HCT116 (cell line): ENCODE results near the gene C6orf47. TPM values are rescaled to one million over a fixed set of nuclear protein-coding genes. Genes with fewer than 3 reads are reported as not detected.

Experiments
- ATAC-seq: fragments of 200-7000 bp; cut with Tn5 transposase; 2 replicates; pipeline ENCODE4 v1.9.1; 2020; ENCODE audit warnings: mild to moderate bottlenecking, moderate library complexity
- BruUV-seq: library from RNA; stranded (reverse); fragments of 400-500 nt; replicated peaks from 2 replicates; lab custom pipeline; 2021; lab: Mats Ljungman, UMichigan
- CTCF ChIA-PET: fragments of 300-600 bp; sonication (Branson Sonifier 250); formaldehyde crosslinking; loops from one replicate; lab custom pipeline; 2021; ENCODE audit warnings: antibody characterized with exemption; lab: Charles Lee
- POLR2A ChIA-PET: fragments of 300-600, 350-600 bp; sonication (Branson Sonifier 250); formaldehyde crosslinking; loops from one replicate; lab custom pipeline; 2021; ENCODE audit warnings: antibody characterized with exemption; lab: Charles Lee
- RAD21 ChIA-PET, 2 experiments: fragments of 300-600 bp; sonication (Branson Sonifier 250); formaldehyde crosslinking; loops; one replicate each; lab custom pipeline; 2023; ENCODE audit warnings: low total read pairs in 2 of 2; ENCODE audit not compliant: uncharacterized antibody in 2 of 2, unreplicated experiment in 2 of 2, low non-redundant PET in 1 of 2; lab: Charles Lee
- DNase-seq: peaks from one replicate; pipeline ENCODE4 v3.0.0-alpha.2; 2010; ENCODE audit warnings: low read depth, low spot score
- H2AFZ ChIP-seq: fragments of 200-600 bp; shearing (Covaris generic), sonication (generic); 2 replicates; pipeline ENCODE4 v1.6.1; 2017; ENCODE audit warnings: low read depth, mixed run types, mixed read lengths, antibody characterized with exemption, low read length; ENCODE audit not compliant: poor library complexity, severe bottlenecking
- H3K27ac ChIP-seq: 2 replicates; pipeline ENCODE4 v1.5.1; 2012; ENCODE audit warnings: low read depth, low read length
- H3K27me3 ChIP-seq: fragments of 200-600 bp; sonication (generic); 2 replicates; pipeline ENCODE4 v1.6.1; 2016; ENCODE audit warnings: mixed run types, low read length, mixed read lengths; ENCODE audit not compliant: insufficient read depth
- H3K36me3 ChIP-seq, 2 experiments: fragments of 200-500 bp in 1 of 2; fragments of 200-600 bp in 1 of 2; sonication (Bioruptor generic) in 1 of 2; sonication (generic) in 1 of 2; 2 replicates each; pipeline versions ENCODE4 v1.5.1 to v1.6.1; 2014 to 2016; ENCODE audit warnings: low read length in 2 of 2, inconsistent platforms in 1 of 2, mixed read lengths in 1 of 2, mixed run types in 1 of 2; ENCODE audit not compliant: insufficient read depth in 2 of 2, control insufficient read depth in 1 of 2
- H3K4me1 ChIP-seq, 2 experiments: fragments of 200-600 bp in 1 of 2; sonication (generic) in 1 of 2; 2 replicates each; pipeline versions ENCODE4 v1.5.1 to v1.6.1; 2012 to 2017; ENCODE audit warnings: low read length in 2 of 2, inconsistent platforms in 1 of 2, mild to moderate bottlenecking in 1 of 2, mixed read lengths in 1 of 2, mixed run types in 1 of 2, moderate library complexity in 1 of 2; ENCODE audit not compliant: insufficient read depth in 2 of 2, control insufficient read depth in 1 of 2
- H3K4me2 ChIP-seq: fragments of 200-600 bp; sonication (generic); 2 replicates; pipeline ENCODE4 v1.6.1; 2017; ENCODE audit warnings: mixed run types, low read length, mixed read lengths
- H3K4me3 ChIP-seq, 2 experiments: fragments of 200-600 bp in 1 of 2; sonication (generic) in 1 of 2; replicated peaks in 1 of 2; 2 replicates each; pipeline ENCODE4 v1.5.1; 2011 to 2016; ENCODE audit warnings: low read length in 2 of 2, control low read depth in 1 of 2, low read depth in 1 of 2, mild to moderate bottlenecking in 1 of 2, mixed read lengths in 1 of 2, mixed run types in 1 of 2
- H3K79me2 ChIP-seq: fragments of 200-600 bp; sonication (generic); 2 replicates; pipeline ENCODE4 v1.6.1; 2017; ENCODE audit warnings: mild to moderate bottlenecking, mixed run types, low read length, moderate library complexity, mixed read lengths; ENCODE audit not compliant: insufficient read depth
- H3K9ac ChIP-seq: fragments of 200-600 bp; sonication (generic); 2 replicates; pipeline ENCODE4 v1.6.1; 2016; ENCODE audit warnings: low read length, mixed read lengths
- H3K9me2 ChIP-seq: fragments of 200-600 bp; sonication (generic), shearing (Covaris generic); 2 replicates; pipeline ENCODE4 v1.6.1; 2017; ENCODE audit warnings: mixed run types, mild to moderate bottlenecking, moderate library complexity; ENCODE audit not compliant: insufficient read depth
- H3K9me3 ChIP-seq, 2 experiments: fragments of 200-500 bp in 1 of 2; fragments of 200-600 bp in 1 of 2; sonication (Bioruptor generic) in 1 of 2; sonication (generic) in 1 of 2; 2 replicates each; pipeline ENCODE4 v1.6.1; 2014 to 2017; ENCODE audit warnings: low read length in 2 of 2, mixed read lengths in 2 of 2, inconsistent platforms in 1 of 2, low read depth in 1 of 2, mild to moderate bottlenecking in 1 of 2, mixed run types in 1 of 2, moderate library complexity in 1 of 2; ENCODE audit not compliant: control insufficient read depth in 1 of 2, insufficient read depth in 1 of 2
- H4K20me1 ChIP-seq: fragments of 200-600 bp; sonication (generic), shearing (Covaris generic); 2 replicates; pipeline ENCODE4 v1.6.1; 2017; ENCODE audit warnings: mixed run types, mild to moderate bottlenecking, moderate library complexity; ENCODE audit not compliant: insufficient read depth
- CBX3 ChIP-seq: IDR thresholded peaks from 2 replicates; pipeline ENCODE4 v1.6.1; 2012; ENCODE audit warnings: low read depth
- CEBPB ChIP-seq: IDR thresholded peaks from 2 replicates; pipeline ENCODE4 v1.6.1; 2012; ENCODE audit warnings: low read depth
- EZH2phosphoT487 ChIP-seq: fragments of 200-600 bp; IDR thresholded peaks from 2 replicates; pipeline ENCODE4 v1.6.1; 2018; ENCODE audit warnings: antibody characterized with exemption, borderline replicate concordance
- FOSL1 ChIP-seq: IDR thresholded peaks from 2 replicates; pipeline ENCODE4 v1.6.1; 2012; ENCODE audit warnings: low read depth
- POLR2AphosphoS5 ChIP-seq: IDR thresholded peaks from 2 replicates; pipeline ENCODE4 v1.6.1; 2011; ENCODE audit warnings: mild to moderate bottlenecking, low read depth, low read length, moderate library complexity
- RAD21 ChIP-seq: IDR thresholded peaks from 2 replicates; pipeline ENCODE4 v1.6.1; 2012; ENCODE audit warnings: low read depth, mild to moderate bottlenecking
- SIN3A ChIP-seq: IDR thresholded peaks from 2 replicates; pipeline ENCODE4 v1.6.1; 2012; ENCODE audit warnings: low read depth
- SP1 ChIP-seq: IDR thresholded peaks from 2 replicates; pipeline ENCODE4 v1.6.1; 2012; ENCODE audit warnings: low read depth
- ZNF274 ChIP-seq: fragments of 200-500 bp; sonication (Bioruptor generic); IDR thresholded peaks from 2 replicates; pipeline ENCODE4 v1.6.1; 2014; ENCODE audit warnings: mild to moderate bottlenecking, low read depth, low read length, inconsistent platforms
- intact Hi-C: fragments of 100-400 bp; cut with micrococcal nuclease; formaldehyde crosslinking; loops from 2 replicates; pipeline ENCODE4 v1.10.0; 2022
- total RNA-seq: library from RNA; stranded (reverse); gene quantifications from one replicate; pipeline ENCODE4 v1.2.1, GENCODE V29; 2021; ENCODE audit not compliant: unreplicated experiment
- TF ChIP-seq, protein P1 (sequence below): IDR thresholded peaks from 2 replicates; pipeline ENCODE4 v1.6.1; 2012
- TF ChIP-seq, protein P2 (sequence below): IDR thresholded peaks from 2 replicates; pipeline ENCODE4 v1.6.1; 2012; ENCODE audit warnings: low read depth

The C6orf47 gene
- total RNA-seq, 1 experiment from 2014 or later = 13.4 TPM

GRCh38 chr6:31701666-31702404 lies 41.3 kb upstream of the C6orf47 start:
- ChIA-PET CTCF (no interaction called here), POLR2A (interaction anchor here (1.6 kb wide), 1 partner anchor 126 kb away, joined by 5 read pairs; the partner anchor contains the start of gene HSPA1B)
- Histone ChIP-seq H3K4me1 (peaks cover 7 to 15% of the 10 kb centered on the region in 2 experiments; a peak in 3 of 4 replicates), H3K27ac (no peak overlapping the region), H3K9ac (peak overlapping the region; percentile 85), H3K4me3 (peak overlapping the region; percentile 89 to 98)
- intact Hi-C loops = loop anchor here (2.0 kb wide), 1 partner anchor 37 kb away; no protein-coding TSS in a partner anchor
- no peak for TF ChIP-seq SP1
- TF ChIP-seq RAD21 = no peak
- no peak for TF ChIP-seq CBX3
- TF ChIP-seq ZNF274 = no peak
- TF ChIP-seq, protein P1, sequence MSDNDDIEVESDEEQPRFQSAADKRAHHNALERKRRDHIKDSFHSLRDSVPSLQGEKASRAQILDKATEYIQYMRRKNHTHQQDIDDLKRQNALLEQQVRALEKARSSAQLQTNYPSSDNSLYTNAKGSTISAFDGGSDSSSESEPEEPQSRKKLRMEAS = no peak
- TF ChIP-seq POLR2AphosphoS5 = no peak
- no peak for TF ChIP-seq CEBPB
- TF ChIP-seq FOSL1 = no peak
- no peak for TF ChIP-seq EZH2phosphoT487
- no peak for TF ChIP-seq SIN3A
- TF ChIP-seq, protein P2, sequence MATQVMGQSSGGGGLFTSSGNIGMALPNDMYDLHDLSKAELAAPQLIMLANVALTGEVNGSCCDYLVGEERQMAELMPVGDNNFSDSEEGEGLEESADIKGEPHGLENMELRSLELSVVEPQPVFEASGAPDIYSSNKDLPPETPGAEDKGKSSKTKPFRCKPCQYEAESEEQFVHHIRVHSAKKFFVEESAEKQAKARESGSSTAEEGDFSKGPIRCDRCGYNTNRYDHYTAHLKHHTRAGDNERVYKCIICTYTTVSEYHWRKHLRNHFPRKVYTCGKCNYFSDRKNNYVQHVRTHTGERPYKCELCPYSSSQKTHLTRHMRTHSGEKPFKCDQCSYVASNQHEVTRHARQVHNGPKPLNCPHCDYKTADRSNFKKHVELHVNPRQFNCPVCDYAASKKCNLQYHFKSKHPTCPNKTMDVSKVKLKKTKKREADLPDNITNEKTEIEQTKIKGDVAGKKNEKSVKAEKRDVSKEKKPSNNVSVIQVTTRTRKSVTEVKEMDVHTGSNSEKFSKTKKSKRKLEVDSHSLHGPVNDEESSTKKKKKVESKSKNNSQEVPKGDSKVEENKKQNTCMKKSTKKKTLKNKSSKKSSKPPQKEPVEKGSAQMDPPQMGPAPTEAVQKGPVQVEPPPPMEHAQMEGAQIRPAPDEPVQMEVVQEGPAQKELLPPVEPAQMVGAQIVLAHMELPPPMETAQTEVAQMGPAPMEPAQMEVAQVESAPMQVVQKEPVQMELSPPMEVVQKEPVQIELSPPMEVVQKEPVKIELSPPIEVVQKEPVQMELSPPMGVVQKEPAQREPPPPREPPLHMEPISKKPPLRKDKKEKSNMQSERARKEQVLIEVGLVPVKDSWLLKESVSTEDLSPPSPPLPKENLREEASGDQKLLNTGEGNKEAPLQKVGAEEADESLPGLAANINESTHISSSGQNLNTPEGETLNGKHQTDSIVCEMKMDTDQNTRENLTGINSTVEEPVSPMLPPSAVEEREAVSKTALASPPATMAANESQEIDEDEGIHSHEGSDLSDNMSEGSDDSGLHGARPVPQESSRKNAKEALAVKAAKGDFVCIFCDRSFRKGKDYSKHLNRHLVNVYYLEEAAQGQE = no peak
- TF ChIP-seq, all 23 proteins: peak for 0
- no peaks in the 10 kb centered on the region for H3K9me3 ChIP-seq
- no peaks in the 10 kb centered on the region for H3K27me3 ChIP-seq
- peaks cover 13% of the 10 kb centered on the region for H3K79me2 ChIP-seq
- no peak overlapping the region for H2AFZ ChIP-seq
- RAD21 ChIA-PET = no interaction called here
- H3K4me2 ChIP-seq = peak overlapping the region; percentile 77
- BruUV-seq = no TSS peak
- H3K36me3 ChIP-seq = 0 out of 4 replicates have a peak, but pooled peaks cover 0 to under 1% of the 10 kb centered on the region in 2 experiments
- no peaks in the 10 kb centered on the region for H4K20me1 ChIP-seq
- H3K9me2 ChIP-seq = no peaks in the 10 kb centered on the region
- no peak for DNase-seq
- ATAC-seq = no peak
